Measurements from ENCODE around the gene PBX3.

DNA sequence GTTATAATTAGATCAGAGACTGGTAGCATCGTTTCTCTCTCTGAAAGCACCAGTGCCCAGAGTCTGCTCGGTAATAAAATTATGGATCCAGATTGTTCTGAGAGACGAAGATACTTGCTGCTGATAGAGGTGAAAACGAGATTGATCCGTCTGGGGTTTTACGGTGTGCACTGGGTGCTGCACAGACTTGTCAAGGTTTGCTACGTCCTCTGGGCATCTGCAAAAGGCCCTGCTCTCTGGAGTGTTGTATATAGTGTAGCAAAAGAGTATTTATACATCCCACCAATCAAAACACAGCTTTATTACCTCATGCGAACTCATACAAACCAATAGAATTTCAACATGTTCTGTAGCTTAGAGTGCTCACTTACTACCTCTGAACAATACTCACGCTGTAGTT, 219.3 kb downstream of the PBX3 start:
- TF ChIP-seq, protein P1, sequence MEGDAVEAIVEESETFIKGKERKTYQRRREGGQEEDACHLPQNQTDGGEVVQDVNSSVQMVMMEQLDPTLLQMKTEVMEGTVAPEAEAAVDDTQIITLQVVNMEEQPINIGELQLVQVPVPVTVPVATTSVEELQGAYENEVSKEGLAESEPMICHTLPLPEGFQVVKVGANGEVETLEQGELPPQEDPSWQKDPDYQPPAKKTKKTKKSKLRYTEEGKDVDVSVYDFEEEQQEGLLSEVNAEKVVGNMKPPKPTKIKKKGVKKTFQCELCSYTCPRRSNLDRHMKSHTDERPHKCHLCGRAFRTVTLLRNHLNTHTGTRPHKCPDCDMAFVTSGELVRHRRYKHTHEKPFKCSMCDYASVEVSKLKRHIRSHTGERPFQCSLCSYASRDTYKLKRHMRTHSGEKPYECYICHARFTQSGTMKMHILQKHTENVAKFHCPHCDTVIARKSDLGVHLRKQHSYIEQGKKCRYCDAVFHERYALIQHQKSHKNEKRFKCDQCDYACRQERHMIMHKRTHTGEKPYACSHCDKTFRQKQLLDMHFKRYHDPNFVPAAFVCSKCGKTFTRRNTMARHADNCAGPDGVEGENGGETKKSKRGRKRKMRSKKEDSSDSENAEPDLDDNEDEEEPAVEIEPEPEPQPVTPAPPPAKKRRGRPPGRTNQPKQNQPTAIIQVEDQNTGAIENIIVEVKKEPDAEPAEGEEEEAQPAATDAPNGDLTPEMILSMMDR (IDR thresholded peaks at IDR 0.05): no peak
- TF ChIP-seq POLR2A (IDR thresholded peaks at IDR 0.05): no peak
